Loucy (cell line): ENCODE results near the gene MTSS2.

Experiments used
- H2AFZ ChIP-seq: fragments of 200-600 bp; sonication (generic); 2 replicates; pipeline ENCODE4 v1.6.0; 2016; ENCODE audit warnings: antibody characterized with exemption, mild to moderate bottlenecking, low read length, moderate library complexity
- H3F3A ChIP-seq: fragments of 200-600 bp; 2 replicates; pipeline ENCODE4 v1.6.0; 2016; ENCODE audit warnings: antibody characterized with exemption, low read depth, mild to moderate bottlenecking
- H3K27me3 ChIP-seq: fragments of 200-600 bp; sonication (generic); 2 replicates; pipeline ENCODE4 v1.6.1; 2014; ENCODE audit warnings: low read length, mild to moderate bottlenecking; ENCODE audit not compliant: insufficient read depth, poor library complexity, severe bottlenecking
- H3K36me3 ChIP-seq: fragments of 200-600 bp; sonication (generic); 2 replicates; pipeline ENCODE4 v1.6.1; 2016; ENCODE audit warnings: low read length; ENCODE audit not compliant: insufficient read depth
- H3K4me1 ChIP-seq: fragments of 200-600 bp; sonication (generic); 2 replicates; pipeline ENCODE4 v1.5.1; 2014; ENCODE audit warnings: low read length, mild to moderate bottlenecking; ENCODE audit not compliant: insufficient read depth, poor library complexity, severe bottlenecking
- H3K4me2 ChIP-seq: fragments of 200-600 bp; sonication (generic); 2 replicates; pipeline ENCODE4 v1.6.0; 2014; ENCODE audit warnings: antibody characterized with exemption, low read length, low read depth, mild to moderate bottlenecking; ENCODE audit not compliant: poor library complexity, severe bottlenecking
- H3K4me3 ChIP-seq: fragments of 200-600 bp; sonication (generic); 2 replicates; pipeline ENCODE4 v1.5.1; 2014; ENCODE audit warnings: low read length, mild to moderate bottlenecking, mixed read lengths; ENCODE audit not compliant: poor library complexity, severe bottlenecking
- H3K79me2 ChIP-seq: fragments of 200-600 bp; sonication (generic); 2 replicates; pipeline ENCODE4 v1.6.1; 2014; ENCODE audit warnings: low read length; ENCODE audit not compliant: insufficient read depth
- H3K9ac ChIP-seq: fragments of 200-600 bp; sonication (generic); 2 replicates; pipeline ENCODE4 v1.6.0; 2014; ENCODE audit warnings: mild to moderate bottlenecking, low read depth, low read length, moderate library complexity; ENCODE audit not compliant: poor library complexity, severe bottlenecking
- H3K9me2 ChIP-seq: fragments of 200-600 bp; sonication (generic); replicated peaks from 2 replicates; pipeline ENCODE4 v1.6.1; 2016; ENCODE audit warnings: low read depth, low read length, mixed read lengths
- H3K9me3 ChIP-seq: fragments of 200-600 bp; sonication (generic); 2 replicates; pipeline ENCODE4 v1.6.1; 2014; ENCODE audit warnings: mild to moderate bottlenecking, antibody characterized with exemption, low read length, low read depth; ENCODE audit not compliant: insufficient read depth
- H4K20me1 ChIP-seq: fragments of 200-600 bp; sonication (generic); 2 replicates; pipeline ENCODE4 v1.6.0; 2014; ENCODE audit warnings: antibody characterized with exemption, low read length, mild to moderate bottlenecking; ENCODE audit not compliant: insufficient read depth, poor library complexity, severe bottlenecking
- EZH2phosphoT487 ChIP-seq: fragments of 200-600 bp; IDR thresholded peaks from 2 replicates; pipeline ENCODE4 v1.6.1; 2018; ENCODE audit warnings: antibody characterized with exemption, mild to moderate bottlenecking, moderate library complexity, borderline replicate concordance
- TF ChIP-seq, protein P1 (sequence below): fragments of 200-600 bp; sonication (generic); conservative IDR thresholded peaks from 2 replicates; pipeline ENCODE4 v1.5.1; 2014; ENCODE audit warnings: mild to moderate bottlenecking, antibody characterized with exemption, low read length

Gene MTSS2

DNA sequence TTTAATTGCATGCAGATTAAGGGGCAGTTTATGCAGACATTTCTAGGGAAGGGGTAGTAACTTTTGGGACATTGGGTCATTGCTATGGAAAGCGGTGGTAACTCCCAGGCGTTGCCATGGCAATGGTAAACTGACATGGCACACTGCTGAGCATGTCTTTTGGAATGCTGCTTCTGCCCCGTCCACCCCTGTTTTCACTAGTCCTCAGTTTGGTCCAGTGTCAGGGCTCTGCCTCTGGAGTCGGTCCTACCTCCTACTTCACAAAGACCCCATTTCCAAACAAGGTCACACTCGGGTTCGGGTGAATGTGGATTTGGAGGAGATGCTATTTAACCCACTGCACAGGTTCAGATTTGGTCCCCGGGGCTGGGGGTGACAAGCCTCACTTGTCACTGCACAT, 36.6 kb downstream of the MTSS2 start:
- no peak for TF ChIP-seq EZH2phosphoT487
- TF ChIP-seq, protein P1, sequence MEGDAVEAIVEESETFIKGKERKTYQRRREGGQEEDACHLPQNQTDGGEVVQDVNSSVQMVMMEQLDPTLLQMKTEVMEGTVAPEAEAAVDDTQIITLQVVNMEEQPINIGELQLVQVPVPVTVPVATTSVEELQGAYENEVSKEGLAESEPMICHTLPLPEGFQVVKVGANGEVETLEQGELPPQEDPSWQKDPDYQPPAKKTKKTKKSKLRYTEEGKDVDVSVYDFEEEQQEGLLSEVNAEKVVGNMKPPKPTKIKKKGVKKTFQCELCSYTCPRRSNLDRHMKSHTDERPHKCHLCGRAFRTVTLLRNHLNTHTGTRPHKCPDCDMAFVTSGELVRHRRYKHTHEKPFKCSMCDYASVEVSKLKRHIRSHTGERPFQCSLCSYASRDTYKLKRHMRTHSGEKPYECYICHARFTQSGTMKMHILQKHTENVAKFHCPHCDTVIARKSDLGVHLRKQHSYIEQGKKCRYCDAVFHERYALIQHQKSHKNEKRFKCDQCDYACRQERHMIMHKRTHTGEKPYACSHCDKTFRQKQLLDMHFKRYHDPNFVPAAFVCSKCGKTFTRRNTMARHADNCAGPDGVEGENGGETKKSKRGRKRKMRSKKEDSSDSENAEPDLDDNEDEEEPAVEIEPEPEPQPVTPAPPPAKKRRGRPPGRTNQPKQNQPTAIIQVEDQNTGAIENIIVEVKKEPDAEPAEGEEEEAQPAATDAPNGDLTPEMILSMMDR, result no peak
- H3K9me3 ChIP-seq, result no peaks in the 10 kb centered on the region

DNA sequence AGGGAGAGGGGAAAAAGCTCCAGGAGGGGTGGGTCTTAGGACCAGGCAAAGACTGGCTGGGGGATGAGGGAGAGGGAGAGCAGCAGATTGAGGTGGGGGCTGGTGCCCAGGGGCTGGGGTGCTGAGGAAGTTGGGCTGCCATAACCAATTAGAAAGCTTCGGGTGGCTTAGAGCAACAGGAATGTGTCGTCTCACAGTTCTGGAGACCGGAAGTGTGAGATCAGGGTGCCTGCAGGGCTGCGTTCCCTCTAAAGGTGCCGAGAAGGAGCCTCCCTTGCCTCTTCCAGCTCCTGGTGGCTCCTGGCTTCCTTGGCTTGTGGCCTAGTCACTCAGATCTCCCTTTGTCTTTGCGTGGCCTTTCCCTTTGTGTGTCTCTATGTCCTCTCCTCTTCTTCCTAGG, 37.2 kb downstream of the MTSS2 start:
- H3K27me3 ChIP-seq, result no peaks in the 10 kb centered on the region
- no peaks in the 10 kb centered on the region for H3K9me2 ChIP-seq
- H3K4me2 ChIP-seq, result no peak overlapping the region
- H3K79me2 ChIP-seq, result no peaks in the 10 kb centered on the region
- H3K4me1 ChIP-seq, result no peaks in the 10 kb centered on the region
- no peak overlapping the region for H3K9ac ChIP-seq
- H4K20me1 ChIP-seq, result no peaks in the 10 kb centered on the region
- no peak overlapping the region for H3K4me3 ChIP-seq
- no peaks in the 10 kb centered on the region for H3K36me3 ChIP-seq
- H2AFZ ChIP-seq, result no peak overlapping the region
- H3F3A ChIP-seq, result no peaks in the 10 kb centered on the region
- TF ChIP-seq EZH2phosphoT487, result no peak
- TF ChIP-seq, protein P1, result no peak
- H3K9me3 ChIP-seq, result no peaks in the 10 kb centered on the region

More for the DNA sequence above, 36.6 kb downstream of the MTSS2 start:
- Histone ChIP-seq H3K9ac (no peak overlapping the region), H3K4me1 (no peaks in the 10 kb centered on the region), H3K79me2 (no peaks in the 10 kb centered on the region), H3K27me3 (no peaks in the 10 kb centered on the region), H4K20me1 (no peaks in the 10 kb centered on the region), H3K4me2 (no peak overlapping the region), H3K4me3 (no peak overlapping the region), H2AFZ (no peak overlapping the region), H3F3A (no peaks in the 10 kb centered on the region), H3K9me2 (no peaks in the 10 kb centered on the region), H3K36me3 (no peaks in the 10 kb centered on the region)

DNA sequence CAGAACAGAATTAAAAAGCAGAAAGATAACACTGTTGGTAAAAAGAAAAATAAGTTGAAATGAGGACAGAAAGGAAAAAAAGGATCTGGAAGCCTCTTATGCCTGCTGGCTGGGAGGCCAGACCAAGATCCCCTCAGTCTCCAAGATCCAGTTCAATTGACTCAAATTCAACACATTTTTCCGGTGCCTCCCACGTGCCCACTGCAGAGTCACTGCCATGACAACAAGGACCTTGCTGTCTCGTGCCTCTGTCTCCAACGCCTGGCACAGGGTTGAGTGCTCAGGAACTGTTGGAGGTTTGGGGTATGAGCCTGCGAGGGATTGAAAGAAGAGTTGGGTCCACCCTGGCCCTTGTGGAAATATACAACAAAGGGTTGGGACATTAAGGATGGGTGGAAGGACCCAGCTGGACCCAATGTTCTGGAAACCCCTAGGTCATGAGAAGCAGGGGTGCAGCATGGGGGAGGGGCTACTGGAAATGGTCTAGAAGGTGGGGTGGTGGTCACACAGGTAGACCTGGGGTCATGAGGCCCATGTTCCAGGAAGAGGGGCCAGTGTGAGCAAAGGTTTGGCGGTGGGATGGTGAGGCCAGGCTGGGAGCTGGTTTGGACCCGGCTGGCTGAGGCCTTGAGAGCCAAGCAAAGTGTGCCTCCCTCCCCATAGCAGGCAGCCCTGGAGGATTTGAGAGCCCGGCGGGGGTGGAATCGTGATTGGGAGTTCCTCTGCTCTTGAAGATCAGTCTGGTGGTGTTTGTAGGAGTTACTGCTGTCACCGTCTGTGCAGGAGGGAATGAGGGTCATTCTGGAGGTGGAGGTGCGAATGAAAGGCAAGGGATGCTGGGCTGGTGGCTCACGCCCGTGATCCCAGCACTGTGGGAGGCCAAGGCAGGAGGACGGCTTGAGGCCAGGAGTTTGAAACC, 38.2 kb downstream of the MTSS2 start:
- TF ChIP-seq, protein P1, result no peak
- TF ChIP-seq EZH2phosphoT487, result no peak
- H3K4me3 ChIP-seq, result no peak overlapping the region
- no peaks in the 10 kb centered on the region for H3K27me3 ChIP-seq
- H3K4me1 ChIP-seq, result no peaks in the 10 kb centered on the region
- no peaks in the 10 kb centered on the region for H3K9me3 ChIP-seq
- no peak overlapping the region for H3K4me2 ChIP-seq
- H3K9ac ChIP-seq, result no peak overlapping the region
- no peaks in the 10 kb centered on the region for H3K36me3 ChIP-seq
- H2AFZ ChIP-seq, result no peak overlapping the region
- no peaks in the 10 kb centered on the region for H4K20me1 ChIP-seq
- H3F3A ChIP-seq, result no peaks in the 10 kb centered on the region
- no peaks in the 10 kb centered on the region for H3K79me2 ChIP-seq
- no peaks in the 10 kb centered on the region for H3K9me2 ChIP-seq
